Spleen (tissue), 11 donors: ENCODE results near the gene FIGN. TPM values are rescaled to one million over a fixed set of nuclear protein-coding genes. Genes with fewer than 3 reads are reported as not detected.

Experiments used
- DNase-seq: peaks from one replicate; pipeline ENCODE4 v3.0.0-alpha.2; 2020
- H3K27ac ChIP-seq, 8 donors: fragments of 200-600 bp; sonication (generic) in 7 of 8; 1 replicate in 4 of 8; 2 replicates in 4 of 8; pipeline versions ENCODE4 v1.5.0 to v1.8.0; 2016 to 2021; ENCODE audit warnings: inconsistent platforms in 4 of 8, mild to moderate bottlenecking in 4 of 8, moderate library complexity in 1 of 8
- H3K27me3 ChIP-seq, 7 donors: fragments of 200-600 bp; sonication (generic) in 6 of 7; replicated peaks in 1 of 7; 1 replicate in 4 of 7; 2 replicates in 3 of 7; pipeline versions ENCODE4 v1.5.0 to v1.8.0; 2016 to 2021; ENCODE audit warnings: inconsistent platforms in 3 of 7, mild to moderate bottlenecking in 1 of 7
- H3K36me3 ChIP-seq, 6 donors: fragments of 200-600 bp; sonication (generic) in 5 of 6; 1 replicate in 4 of 6; 2 replicates in 2 of 6; pipeline versions ENCODE4 v1.5.0 to v1.8.0; 2016 to 2021; ENCODE audit warnings: inconsistent platforms in 2 of 6
- H3K4me1 ChIP-seq, 6 donors: fragments of 200-600 bp; sonication (generic) in 5 of 6; 1 replicate in 3 of 6; 2 replicates in 3 of 6; pipeline versions ENCODE4 v1.5.0 to v1.8.0; 2016 to 2021; ENCODE audit warnings: inconsistent platforms in 3 of 6
- H3K4me3 ChIP-seq, 8 donors: fragments of 200-600 bp; sonication (generic) in 7 of 8; 1 replicate in 4 of 8; 2 replicates in 4 of 8; pipeline versions ENCODE4 v1.5.0 to v1.8.0; 2016 to 2021; ENCODE audit warnings: inconsistent platforms in 4 of 8, mild to moderate bottlenecking in 4 of 8, moderate library complexity in 2 of 8
- H3K9me3 ChIP-seq, 8 donors: fragments of 200-600 bp; sonication (generic) in 7 of 8; 1 replicate in 4 of 8; 2 replicates in 4 of 8; pipeline versions ENCODE4 v1.5.0 to v1.8.0; 2016 to 2021; ENCODE audit warnings: inconsistent platforms in 4 of 8
- CTCF ChIP-seq, 11 experiments: fragments of 200-600 bp in 7 of 11; fragments of 450-650 bp in 4 of 11; sonication (generic) in 4 of 11; IDR thresholded peaks in 8 of 11; conservative IDR thresholded peaks in 3 of 11; 1 replicate in 7 of 11; 2 replicates in 4 of 11; pipeline versions ENCODE4 v1.4.0 to v1.8.0; 2016 to 2021; ENCODE audit warnings: antibody characterized with exemption in 11 of 11, inconsistent platforms in 4 of 11, mild to moderate bottlenecking in 1 of 11
- POLR2A ChIP-seq, 3 donors: fragments of 450-650 bp; IDR thresholded peaks; one replicate each; pipeline ENCODE4 v1.5.1; 2017; ENCODE audit warnings: antibody characterized with exemption in 3 of 3, mild to moderate bottlenecking in 1 of 3
- POLR2AphosphoS5 ChIP-seq, 3 donors: sonication (generic); formaldehyde crosslinking; IDR thresholded peaks; one replicate each; pipeline ENCODE4 v1.5.1; 2017; ENCODE audit warnings: antibody characterized with exemption in 3 of 3
- WGBS, 5 donors: extraction: QIAGEN DNeasy Blood & Tissue Kit in 3 of 5; methylation state at CpG; one replicate each; pipeline versions ENCODE4 v1.1.5 to v1.1.7; 2013 to 2018; 5-methylcytosine and 5-hydroxymethylcytosine counted together
- intact Hi-C: fragments of 100-400 bp; cut with DNase I; formaldehyde crosslinking; loops from one replicate; pipeline ENCODE4 v1.15.0; 2023; ENCODE audit warnings: low total_unique reads
- polyA plus RNA-seq, 3 donors: library from polyadenylated mRNA; stranded (reverse); fragments of 200-250 nt; gene quantifications; one replicate each; pipeline ENCODE4 v1.2.1, GENCODE V29; 2013
- total RNA-seq, 7 donors: library from RNA; depleted of rRNA in 3 of 7; stranded (reverse); fragments of >200 nt in 3 of 7; fragmentation: NEBNext Ultra II Directional in 4 of 7; extraction: Animal tissue kit (Norgen Biotek cat#: 25700) in 4 of 7; gene quantifications; one replicate each; pipeline versions ENCODE4 v1.1.0 to v1.2.1, GENCODE V29; 2016 to 2021
- donor health status: healthy with polysubstance abuse.
- donor health status: DM: no; HTN: no; CAD: no; lungs with moderate emphysema.
- donor health status: DM: no; HTN: no; CAD: no.
- donor health status: Bipolar disorder and iron deficiency.
- donor health status: healthy.
- donor health status: DM: no; HTN: no; CAD: no.
- donor health status: DM: yes; HTN: yes; CAD: no.

The FIGN gene
- total and polyA plus RNA-seq, 10 donors = 0.50 to 22.6 (median 8.6) TPM

DNA sequence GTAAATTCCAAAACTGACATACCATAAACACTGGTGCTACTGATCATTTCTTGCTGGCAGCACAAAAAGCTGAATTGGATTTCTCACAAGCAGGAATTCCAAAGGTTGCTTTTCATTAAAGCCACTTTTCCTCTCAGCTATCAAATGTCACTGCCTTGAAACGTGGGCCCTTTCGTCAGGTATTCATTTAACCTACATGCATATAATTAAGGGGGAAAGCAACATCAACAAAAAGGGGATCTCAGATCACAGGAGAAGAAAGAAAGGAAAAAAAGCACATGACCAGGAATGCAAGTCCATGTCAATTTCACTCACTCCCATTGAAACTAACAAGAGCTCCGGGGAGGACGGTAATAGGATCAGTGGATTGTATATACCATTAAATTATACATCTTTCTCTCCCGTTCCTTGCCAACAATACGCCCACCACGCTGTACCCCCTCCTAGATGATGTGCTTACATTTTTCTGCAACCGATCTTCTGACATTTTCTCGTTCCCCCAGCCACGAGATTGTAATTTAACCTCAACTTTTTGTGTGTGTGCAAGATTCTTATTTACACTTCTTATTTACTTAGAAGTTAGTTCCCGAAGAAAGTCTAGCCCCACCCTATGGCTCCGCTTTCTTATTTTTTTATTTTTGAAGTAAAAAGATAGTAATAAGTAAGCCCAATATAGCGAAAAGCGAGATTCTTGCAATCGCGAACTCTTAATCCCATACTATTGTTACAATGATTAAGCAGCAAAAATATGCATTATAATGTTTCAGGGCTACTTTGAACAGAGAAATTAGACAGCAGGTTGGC, 725 bp downstream of the FIGN start:
- intact Hi-C loops = no loop called here
- DNase-seq = no peak
- peaks cover 0 to 15% (median 4%) of the 10 kb centered on the region in 6 donors for H3K4me1 ChIP-seq
- H3K4me3 ChIP-seq = peak overlapping the region; percentile 24 to 70 (median 45)
- peak overlapping the region; percentile 76 to 95 (median 90) for H3K27ac ChIP-seq
- no peak for TF ChIP-seq POLR2AphosphoS5 (IDR thresholded peaks at IDR 0.05)
- no peak for TF ChIP-seq CTCF (IDR thresholded peaks at IDR 0.05 in 8 of 11, conservative IDR thresholded peaks at IDR 0.05 in 3 of 11)
- no peak for TF ChIP-seq POLR2A (IDR thresholded peaks at IDR 0.05)
- no peaks in the 10 kb centered on the region for H3K36me3 ChIP-seq
- H3K27me3 ChIP-seq = peaks cover 0 to 39% (median 8%) of the 10 kb centered on the region in 7 donors
- no peaks in the 10 kb centered on the region for H3K9me3 ChIP-seq
- 6 to 8% (median 7%) methylated on average over 16 of the region's 16 CpGs for WGBS, 5 donors

DNA sequence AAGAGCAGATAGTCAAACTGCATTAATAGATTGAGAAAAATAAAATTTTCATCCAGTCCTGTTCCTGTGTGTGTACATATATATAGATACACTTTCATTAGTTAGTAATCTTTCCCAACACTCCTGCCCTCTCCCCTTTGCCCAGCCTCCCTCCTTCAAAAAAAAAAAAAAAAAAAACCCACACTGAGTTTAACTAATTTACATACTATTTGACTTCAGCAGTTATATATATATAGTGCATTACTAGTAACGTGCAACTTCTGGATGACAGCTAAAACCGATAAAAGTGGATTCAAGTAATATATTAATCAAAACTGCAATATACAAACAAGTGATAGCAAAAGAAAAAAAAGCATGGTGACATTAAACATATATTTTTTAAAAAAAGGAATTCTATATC, 1.4 kb downstream of the FIGN start:
- WGBS, 5 donors = 27 to 54% (median 37%) methylated on average over 2 of the region's 2 CpGs
- intact Hi-C loops = no loop called here
- Histone ChIP-seq H3K36me3 (no peaks in the 10 kb centered on the region), H3K4me1 (peaks cover 0 to 18% (median 6%) of the 10 kb centered on the region in 6 donors), H3K4me3 (peak overlapping the region; percentile 24 to 70 (median 45)), H3K27me3 (peaks cover 0 to 39% (median 8%) of the 10 kb centered on the region in 7 donors), H3K27ac (peak overlapping the region; percentile 76 to 95 (median 90)), H3K9me3 (no peaks in the 10 kb centered on the region)
- DNase-seq = no peak
- TF ChIP-seq POLR2A (IDR thresholded peaks at IDR 0.05) = no peak
- no peak for TF ChIP-seq POLR2AphosphoS5 (IDR thresholded peaks at IDR 0.05)
- no peak for TF ChIP-seq CTCF (IDR thresholded peaks at IDR 0.05 in 8 of 11, conservative IDR thresholded peaks at IDR 0.05 in 3 of 11)

DNA sequence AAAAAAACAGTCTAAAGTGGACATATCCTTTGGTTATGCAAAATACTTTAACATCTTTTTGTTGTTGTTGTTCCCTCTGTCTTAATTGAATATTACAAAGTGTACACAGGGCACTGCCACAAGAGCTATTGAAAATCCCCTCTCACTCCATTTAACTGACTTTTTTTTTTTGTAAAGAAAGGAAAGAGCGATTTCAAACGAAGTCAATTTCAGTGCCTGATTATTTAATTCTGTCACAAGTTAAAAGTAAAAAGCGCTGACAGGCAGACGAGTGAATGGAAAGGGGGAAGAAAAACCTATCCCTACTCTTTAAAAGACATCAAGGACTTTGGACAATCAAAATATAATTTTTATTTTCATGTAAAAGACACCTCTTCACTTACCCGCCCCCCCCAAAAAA, 1.9 kb downstream of the FIGN start:
- Histone ChIP-seq H3K27ac (peak overlapping the region; percentile 51 to 95 (median 90)), H3K36me3 (no peaks in the 10 kb centered on the region), H3K9me3 (no peaks in the 10 kb centered on the region), H3K27me3 (peaks cover 0 to 39% (median 8%) of the 10 kb centered on the region in 7 donors), H3K4me1 (peaks cover 0 to 19% (median 7%) of the 10 kb centered on the region in 6 donors), H3K4me3 (peak overlapping the region in 6 of 8 donors; percentile 24 to 70 (median 49))
- TF ChIP-seq POLR2A (IDR thresholded peaks at IDR 0.05) (no peak), POLR2AphosphoS5 (IDR thresholded peaks at IDR 0.05) (no peak), CTCF (IDR thresholded peaks at IDR 0.05 in 8 of 11, conservative IDR thresholded peaks at IDR 0.05 in 3 of 11) (no peak)
- no peak for DNase-seq
- 46 to 64% (median 59%) methylated on average over 5 of the region's 5 CpGs for WGBS, 5 donors
- intact Hi-C loops = no loop called here

- no peak for TF ChIP-seq POLR2AphosphoS5 (IDR thresholded peaks at IDR 0.05)
- no peak for TF ChIP-seq POLR2A (IDR thresholded peaks at IDR 0.05)
- TF ChIP-seq CTCF (IDR thresholded peaks at IDR 0.05 in 8 of 11, conservative IDR thresholded peaks at IDR 0.05 in 3 of 11) = no peak
These were observed 2.4 kb downstream of the FIGN start for GRCh38 chr2:163733301-163733938.

More at GRCh38 chr2:163733301-163733938, 2.4 kb downstream of the FIGN start:
- peak; percentile 59 for DNase-seq
- peaks cover 0 to 39% (median 8%) of the 10 kb centered on the region in 7 donors for H3K27me3 ChIP-seq
- peaks cover 0 to 19% (median 8%) of the 10 kb centered on the region in 6 donors for H3K4me1 ChIP-seq
- 39 to 62% (median 60%) methylated on average over 15 of the region's 15 CpGs for WGBS, 5 donors
- H3K27ac ChIP-seq = peak overlapping the region; percentile 51 to 95 (median 90)
- intact Hi-C loops = no loop called here
- H3K9me3 ChIP-seq = no peaks in the 10 kb centered on the region
- peak overlapping the region in 7 of 8 donors; percentile 5 to 70 (median 48) for H3K4me3 ChIP-seq
- no peaks in the 10 kb centered on the region for H3K36me3 ChIP-seq
